Fibroblast of lung (primary cell): ENCODE data around the gene LRMDA. TPM values are rescaled to one million over a fixed set of nuclear protein-coding genes. Genes with fewer than 3 reads are reported as not detected.

Experiments used
- DNase-seq, 2 donors: peaks; one replicate each; pipeline versions ENCODE4 v3.0.0 to v3.0.0-alpha.2; 2010; ENCODE audit warnings: low read depth in 2 of 2
- H2AFZ ChIP-seq: 2 replicates; pipeline ENCODE4 v1.5.1; 2012; ENCODE audit warnings: low read length, control low read depth, inconsistent platforms
- H3K27ac ChIP-seq: 2 replicates; pipeline ENCODE4 v1.5.1; 2011; ENCODE audit warnings: low read length, control low read depth; ENCODE audit not compliant: insufficient read depth
- H3K27me3 ChIP-seq: 2 replicates; pipeline ENCODE4 v1.5.1; 2011; ENCODE audit warnings: mild to moderate bottlenecking, low read length; ENCODE audit not compliant: control insufficient read depth, insufficient read depth
- H3K36me3 ChIP-seq: 2 replicates; pipeline ENCODE4 v1.5.1; 2011; ENCODE audit warnings: low read length; ENCODE audit not compliant: control insufficient read depth, insufficient read depth
- H3K4me1 ChIP-seq: 2 replicates; pipeline ENCODE4 v1.5.1; 2011; ENCODE audit warnings: low read length; ENCODE audit not compliant: control insufficient read depth, insufficient read depth; ENCODE audit errors: extremely low read depth
- H3K4me2 ChIP-seq: 2 replicates; pipeline ENCODE4 v1.5.1; 2011; ENCODE audit warnings: low read length, control low read depth; ENCODE audit not compliant: insufficient read depth; ENCODE audit errors: extremely low read depth
- H3K4me3 ChIP-seq, 4 experiments: fragments of 200-600 bp in 1 of 4; sonication (generic) in 1 of 4; replicated peaks in 1 of 4; 2 replicates each; pipeline ENCODE4 v1.5.1; 2011 to 2016; ENCODE audit warnings: low read length in 4 of 4, low read depth in 3 of 4, mild to moderate bottlenecking in 3 of 4, control low read depth in 2 of 4, inconsistent platforms in 1 of 4, mixed read lengths in 1 of 4; ENCODE audit not compliant: insufficient read depth in 1 of 4; ENCODE audit errors: control extremely low read depth in 1 of 4
- H3K79me2 ChIP-seq: 2 replicates; pipeline ENCODE4 v1.5.1; 2012; ENCODE audit warnings: mild to moderate bottlenecking, low read length, inconsistent platforms; ENCODE audit not compliant: control insufficient read depth, insufficient read depth
- H3K9ac ChIP-seq: 2 replicates; pipeline ENCODE4 v1.5.1; 2011; ENCODE audit warnings: mild to moderate bottlenecking, low read length, control low read depth; ENCODE audit not compliant: insufficient read depth
- H3K9me3 ChIP-seq: 2 replicates; pipeline ENCODE4 v1.5.1; 2012; ENCODE audit warnings: low read depth, low read length; ENCODE audit not compliant: control insufficient read depth, insufficient read depth
- H4K20me1 ChIP-seq: 2 replicates; pipeline ENCODE4 v1.5.1; 2011; ENCODE audit warnings: low read length; ENCODE audit not compliant: control insufficient read depth, insufficient read depth; ENCODE audit errors: extremely low read depth
- EZH2 ChIP-seq: IDR thresholded peaks from 2 replicates; pipeline ENCODE4 v1.5.1; 2012; ENCODE audit warnings: low read length, control low read depth, mild to moderate bottlenecking; ENCODE audit errors: missing control alignments
- polyA plus RNA-seq, 2 donors: library from polyadenylated mRNA; depleted of rRNA in 1 of 2; stranded (reverse) in 1 of 2; unstranded in 1 of 2; fragments of >200 nt; gene quantifications; 2 replicates each; pipeline ENCODE4 v1.2.1, GENCODE V29; 2011 to 2012; ENCODE audit warnings: missing spikeins in 1 of 2
- total RNA-seq: library from RNA; depleted of rRNA; stranded (reverse); fragments of >200 nt; gene quantifications from 2 replicates; pipeline ENCODE4 v1.2.1, GENCODE V29; 2014
- TF ChIP-seq, protein P1 (sequence below), 2 donors: IDR thresholded peaks in 1 of 2; conservative IDR thresholded peaks in 1 of 2; 1 replicate in 1 of 2; 2 replicates in 1 of 2; pipeline ENCODE4 v1.5.1; 2011 to 2012; ENCODE audit warnings: low read length in 2 of 2, control low read depth in 1 of 2, inconsistent platforms in 1 of 2, low read depth in 1 of 2, mild to moderate bottlenecking in 1 of 2

LRMDA gene
- total and polyA plus RNA-seq, 2 donors (not counting 1 experiment from before 2014, with no cell fraction given): 1.7 to 2.0 TPM

GRCh38 chr10:76393875-76394706 lies 962.7 kb downstream of the LRMDA start:
- Histone ChIP-seq H3K9me3 (no peaks in the 10 kb centered on the region), H3K4me1 (no peaks in the 10 kb centered on the region), H3K4me3 (no peak overlapping the region), H3K9ac (no peak overlapping the region), H3K4me2 (no peak overlapping the region), H2AFZ (no peak overlapping the region), H4K20me1 (no peaks in the 10 kb centered on the region), H3K27me3 (no peaks in the 10 kb centered on the region), H3K27ac (no peak overlapping the region), H3K36me3 (no peaks in the 10 kb centered on the region), H3K79me2 (no peaks in the 10 kb centered on the region)
- TF ChIP-seq, protein P1, sequence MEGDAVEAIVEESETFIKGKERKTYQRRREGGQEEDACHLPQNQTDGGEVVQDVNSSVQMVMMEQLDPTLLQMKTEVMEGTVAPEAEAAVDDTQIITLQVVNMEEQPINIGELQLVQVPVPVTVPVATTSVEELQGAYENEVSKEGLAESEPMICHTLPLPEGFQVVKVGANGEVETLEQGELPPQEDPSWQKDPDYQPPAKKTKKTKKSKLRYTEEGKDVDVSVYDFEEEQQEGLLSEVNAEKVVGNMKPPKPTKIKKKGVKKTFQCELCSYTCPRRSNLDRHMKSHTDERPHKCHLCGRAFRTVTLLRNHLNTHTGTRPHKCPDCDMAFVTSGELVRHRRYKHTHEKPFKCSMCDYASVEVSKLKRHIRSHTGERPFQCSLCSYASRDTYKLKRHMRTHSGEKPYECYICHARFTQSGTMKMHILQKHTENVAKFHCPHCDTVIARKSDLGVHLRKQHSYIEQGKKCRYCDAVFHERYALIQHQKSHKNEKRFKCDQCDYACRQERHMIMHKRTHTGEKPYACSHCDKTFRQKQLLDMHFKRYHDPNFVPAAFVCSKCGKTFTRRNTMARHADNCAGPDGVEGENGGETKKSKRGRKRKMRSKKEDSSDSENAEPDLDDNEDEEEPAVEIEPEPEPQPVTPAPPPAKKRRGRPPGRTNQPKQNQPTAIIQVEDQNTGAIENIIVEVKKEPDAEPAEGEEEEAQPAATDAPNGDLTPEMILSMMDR (conservative IDR thresholded peaks at IDR 0.05 in 1 of 2, IDR thresholded peaks at IDR 0.05 in 1 of 2; ENCODE audit: low read depth in 1 of 2, low read length in 2 of 2): no peak
- no peak for TF ChIP-seq EZH2
- peak in 1 of 2 donors; percentile 28 for DNase-seq

GRCh38 chr10:76394707-76395042 lies 963.3 kb downstream of the LRMDA start:
- TF ChIP-seq EZH2: no peak
- TF ChIP-seq, protein P1 (conservative IDR thresholded peaks at IDR 0.05 in 1 of 2, IDR thresholded peaks at IDR 0.05 in 1 of 2; ENCODE audit: low read depth in 1 of 2, low read length in 2 of 2): no peak
- H4K20me1 ChIP-seq: no peaks in the 10 kb centered on the region
- no peaks in the 10 kb centered on the region for H3K36me3 ChIP-seq
- H2AFZ ChIP-seq: no peak overlapping the region
- no peak overlapping the region for H3K4me2 ChIP-seq
- H3K27ac ChIP-seq: no peak overlapping the region
- no peaks in the 10 kb centered on the region for H3K79me2 ChIP-seq
- no peaks in the 10 kb centered on the region for H3K4me1 ChIP-seq
- no peak overlapping the region for H3K9ac ChIP-seq
- no peaks in the 10 kb centered on the region for H3K27me3 ChIP-seq
- no peak overlapping the region for H3K4me3 ChIP-seq
- no peak for DNase-seq
- no peaks in the 10 kb centered on the region for H3K9me3 ChIP-seq

GRCh38 chr10:76395251-76395650 lies 963.8 kb downstream of the LRMDA start:
- Histone ChIP-seq H4K20me1 (no peaks in the 10 kb centered on the region), H3K4me1 (no peaks in the 10 kb centered on the region)
- no peak for TF ChIP-seq EZH2
- TF ChIP-seq, protein P1 (conservative IDR thresholded peaks at IDR 0.05 in 1 of 2, IDR thresholded peaks at IDR 0.05 in 1 of 2; ENCODE audit: low read depth in 1 of 2, low read length in 2 of 2): no peak

More at GRCh38 chr10:76395251-76395650, 963.8 kb downstream of the LRMDA start:
- no peaks in the 10 kb centered on the region for H3K9me3 ChIP-seq
- H3K4me3 ChIP-seq: no peak overlapping the region
- H2AFZ ChIP-seq: no peak overlapping the region
- H3K27me3 ChIP-seq: no peaks in the 10 kb centered on the region
- DNase-seq: no peak
- no peak overlapping the region for H3K27ac ChIP-seq
- no peak overlapping the region for H3K9ac ChIP-seq
- H3K4me2 ChIP-seq: no peak overlapping the region
- H3K36me3 ChIP-seq: no peaks in the 10 kb centered on the region
- no peaks in the 10 kb centered on the region for H3K79me2 ChIP-seq
